Glutamatergic neuron (in vitro differentiated cells): ENCODE data around the gene TMSB4X. TPM values are rescaled to one million over a fixed set of nuclear protein-coding genes. Genes with fewer than 3 reads are reported as not detected.

Source experiments
- DNase-seq: peaks from one replicate; pipeline ENCODE4 v3.0.0; 2022
- H3K27ac Mint-ChIP-seq: one replicate; pipeline ENCODE4 v1.8.0; 2020; ENCODE audit warnings: mild to moderate bottlenecking, mixed read lengths, inconsistent platforms; ENCODE audit not compliant: unreplicated experiment
- H3K27me3 Mint-ChIP-seq: one replicate; pipeline ENCODE4 v1.8.0; 2020; ENCODE audit warnings: mild to moderate bottlenecking, moderate library complexity, mixed read lengths, inconsistent platforms; ENCODE audit not compliant: unreplicated experiment
- H3K36me3 Mint-ChIP-seq: one replicate; pipeline ENCODE4 v1.8.0; 2020; ENCODE audit warnings: mild to moderate bottlenecking, mixed read lengths, inconsistent platforms; ENCODE audit not compliant: unreplicated experiment
- H3K4me1 Mint-ChIP-seq: one replicate; pipeline ENCODE4 v1.8.0; 2020; ENCODE audit warnings: mild to moderate bottlenecking, low read depth, mixed read lengths, inconsistent platforms; ENCODE audit not compliant: unreplicated experiment
- H3K4me3 Mint-ChIP-seq: one replicate; pipeline ENCODE4 v1.8.0; 2020; ENCODE audit warnings: mild to moderate bottlenecking, mixed read lengths, inconsistent platforms; ENCODE audit not compliant: unreplicated experiment
- H3K9me3 Mint-ChIP-seq: one replicate; pipeline ENCODE4 v1.8.0; 2020; ENCODE audit warnings: mild to moderate bottlenecking, moderate library complexity, mixed read lengths, inconsistent platforms; ENCODE audit not compliant: unreplicated experiment
- long read RNA-seq: library from polyadenylated mRNA; unstranded; transcript quantifications from one replicate; pipeline ENCODE4 v2.0.0, GENCODE V29; 2020; ENCODE audit not compliant: unreplicated experiment
- total RNA-seq: library from RNA; stranded (reverse); fragmentation: NEBNext Ultra II Directional; extraction: Animal tissue kit (Norgen Biotek cat#: 25700); gene quantifications from one replicate; pipeline ENCODE4 v1.2.1, GENCODE V29; 2021; ENCODE audit not compliant: unreplicated experiment
- TF ChIP-seq, protein P1 (sequence below): fragments of 200-600 bp; sonication (generic); IDR thresholded peaks from one replicate; pipeline ENCODE4 v1.5.0; 2021; ENCODE audit not compliant: partially characterized antibody, unreplicated experiment

Gene TMSB4X
- total RNA-seq = 4,532 TPM
- long read RNA-seq, transcript TMSB4X-203 (2 exons, 1,702 nt) = minor isoform, 16 of 4,790 reads
- long read RNA-seq, transcript TMSB4X-204 (3 exons, 628 nt) = major isoform, 4,770 of 4,790 reads
- long read RNA-seq, partial matches to known transcripts = 1 of 4,790 reads
- long read RNA-seq, other reads (novel, unspliced or antisense) = 2 of 4,790 reads

DNA sequence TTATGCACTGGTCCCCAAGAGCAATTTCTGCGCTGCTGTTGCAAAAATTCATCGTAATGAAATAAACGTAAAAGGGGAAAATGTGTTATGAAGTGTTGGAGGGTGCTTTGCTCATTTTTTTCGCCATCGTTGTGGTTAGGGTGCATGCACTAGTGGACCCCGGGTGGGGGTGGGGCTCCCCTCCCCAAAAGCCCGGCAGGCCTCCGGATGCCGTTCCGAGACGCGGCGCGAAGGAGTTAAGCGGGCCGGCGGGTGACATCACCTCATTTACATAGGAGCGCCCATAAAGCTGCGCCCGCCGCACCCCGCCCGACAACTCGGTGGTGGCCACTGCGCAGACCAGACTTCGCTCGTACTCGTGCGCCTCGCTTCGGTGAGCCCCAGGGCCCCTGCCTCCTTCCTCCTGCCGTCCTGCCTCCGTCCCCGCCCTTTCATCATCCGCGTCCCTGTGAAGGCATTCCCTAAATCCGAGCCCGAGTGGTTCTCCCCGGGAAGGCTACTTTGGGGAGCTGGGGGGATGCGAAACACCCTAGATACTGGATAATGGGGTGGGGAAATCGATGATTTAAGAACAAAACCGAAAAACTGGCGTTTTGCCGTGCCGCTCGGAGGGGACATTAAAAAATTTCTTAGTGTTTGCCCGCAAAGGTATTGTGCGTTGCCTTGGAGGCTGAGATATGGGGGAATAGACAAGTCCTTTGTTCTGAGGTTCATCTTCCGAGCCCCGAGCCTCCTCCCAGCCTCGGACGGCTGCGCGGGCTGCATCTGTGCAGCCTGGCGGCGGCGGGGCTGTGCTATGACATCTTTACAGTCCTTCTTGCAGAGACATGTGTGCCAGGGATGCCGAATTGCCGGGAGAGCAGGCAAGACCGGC lies at the start of gene TMSB4X:
TMSB4X (plus strand) TSS at position 315 of the 874 bp plus-strand sequence.
- Mint-ChIP-seq H3K27ac (peak within 1 kb of the TSS; percentile 99), H3K36me3 (no peaks in the 10 kb centered on the region), H3K4me3 (peak within 1 kb of the TSS; percentile 91), H3K27me3 (peaks cover 31% of the 10 kb centered on the region), H3K9me3 (peaks cover 27% of the 10 kb centered on the region), H3K4me1 (peaks cover 40% of the 10 kb centered on the region)
- TF ChIP-seq, protein P1, sequence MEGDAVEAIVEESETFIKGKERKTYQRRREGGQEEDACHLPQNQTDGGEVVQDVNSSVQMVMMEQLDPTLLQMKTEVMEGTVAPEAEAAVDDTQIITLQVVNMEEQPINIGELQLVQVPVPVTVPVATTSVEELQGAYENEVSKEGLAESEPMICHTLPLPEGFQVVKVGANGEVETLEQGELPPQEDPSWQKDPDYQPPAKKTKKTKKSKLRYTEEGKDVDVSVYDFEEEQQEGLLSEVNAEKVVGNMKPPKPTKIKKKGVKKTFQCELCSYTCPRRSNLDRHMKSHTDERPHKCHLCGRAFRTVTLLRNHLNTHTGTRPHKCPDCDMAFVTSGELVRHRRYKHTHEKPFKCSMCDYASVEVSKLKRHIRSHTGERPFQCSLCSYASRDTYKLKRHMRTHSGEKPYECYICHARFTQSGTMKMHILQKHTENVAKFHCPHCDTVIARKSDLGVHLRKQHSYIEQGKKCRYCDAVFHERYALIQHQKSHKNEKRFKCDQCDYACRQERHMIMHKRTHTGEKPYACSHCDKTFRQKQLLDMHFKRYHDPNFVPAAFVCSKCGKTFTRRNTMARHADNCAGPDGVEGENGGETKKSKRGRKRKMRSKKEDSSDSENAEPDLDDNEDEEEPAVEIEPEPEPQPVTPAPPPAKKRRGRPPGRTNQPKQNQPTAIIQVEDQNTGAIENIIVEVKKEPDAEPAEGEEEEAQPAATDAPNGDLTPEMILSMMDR = no peak
- peak; percentile 84 for DNase-seq

DNA sequence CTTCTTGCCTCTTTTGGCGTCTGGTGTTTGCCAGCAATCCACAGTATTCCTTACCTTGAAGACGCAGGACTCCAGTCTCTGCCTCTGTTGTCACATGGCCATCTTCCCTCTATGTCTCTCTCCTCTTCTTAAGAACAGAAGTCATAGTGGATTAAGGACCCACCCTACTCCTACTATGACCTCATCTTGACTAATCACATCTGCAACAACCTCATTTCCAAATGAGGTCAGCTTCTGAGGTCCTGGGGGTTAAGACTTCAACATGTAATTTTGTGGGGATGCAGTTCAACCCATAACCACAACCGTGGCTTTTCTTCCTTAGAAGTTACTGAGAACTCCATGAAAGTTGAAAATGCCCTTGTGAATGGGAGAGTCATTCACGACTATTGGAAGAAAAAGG lies 45.2 kb upstream of the TMSB4X start:
- Mint-ChIP-seq H3K27ac (no peak overlapping the region), H3K9me3 (peaks cover 2% of the 10 kb centered on the region), H3K4me1 (no peaks in the 10 kb centered on the region), H3K36me3 (no peaks in the 10 kb centered on the region), H3K4me3 (no peak overlapping the region), H3K27me3 (no peaks in the 10 kb centered on the region)
- DNase-seq = no peak
- TF ChIP-seq, protein P1 = no peak

DNA sequence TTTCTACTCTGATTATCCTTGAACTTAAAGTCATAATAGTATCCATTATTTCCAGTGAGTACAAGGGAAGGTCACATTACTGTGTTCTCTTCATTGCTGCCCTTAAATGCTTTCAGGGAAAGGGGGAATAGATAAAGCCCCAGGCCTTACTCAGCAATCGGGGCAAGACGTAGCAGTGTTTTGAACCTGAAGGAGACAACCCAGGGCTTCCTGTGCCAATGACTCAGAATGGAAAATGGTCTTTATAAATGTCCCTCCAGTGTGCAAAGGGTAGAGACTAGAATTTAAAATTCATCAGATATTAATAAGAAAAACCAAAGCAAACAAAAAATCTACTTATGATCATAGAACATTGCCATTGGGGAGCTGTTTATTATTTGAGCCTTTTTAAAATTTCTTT lies 44.8 kb upstream of the TMSB4X start:
- Mint-ChIP-seq H3K36me3 (no peaks in the 10 kb centered on the region), H3K4me1 (no peaks in the 10 kb centered on the region), H3K27me3 (no peaks in the 10 kb centered on the region), H3K4me3 (no peak overlapping the region), H3K27ac (no peak overlapping the region), H3K9me3 (peaks cover 2% of the 10 kb centered on the region)
- no peak for DNase-seq
- TF ChIP-seq, protein P1 = no peak

DNA sequence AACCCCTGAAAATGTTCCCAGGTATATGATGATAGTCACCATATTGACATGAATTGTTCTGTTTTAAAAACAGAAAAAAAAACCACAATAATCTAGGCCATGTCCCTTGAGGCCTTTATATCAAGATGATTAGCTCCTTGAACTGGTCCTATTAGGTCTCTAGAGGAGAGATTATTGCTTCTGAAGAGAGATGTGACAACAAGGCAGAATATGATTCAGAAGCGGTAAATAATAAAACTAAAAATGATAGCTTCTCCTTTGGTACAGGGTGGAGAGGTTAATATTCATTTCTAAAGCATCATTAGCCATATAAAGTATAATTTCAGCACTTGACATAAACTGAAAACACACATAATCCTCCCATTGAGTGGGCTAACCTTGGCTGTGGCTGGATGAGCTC lies 42.7 kb upstream of the TMSB4X start:
- TF ChIP-seq, protein P1 = no peak
- Mint-ChIP-seq H3K27ac (no peak overlapping the region), H3K27me3 (no peaks in the 10 kb centered on the region), H3K4me1 (no peaks in the 10 kb centered on the region), H3K36me3 (no peaks in the 10 kb centered on the region), H3K4me3 (no peak overlapping the region), H3K9me3 (peaks cover 2% of the 10 kb centered on the region)
- DNase-seq = no peak

DNA sequence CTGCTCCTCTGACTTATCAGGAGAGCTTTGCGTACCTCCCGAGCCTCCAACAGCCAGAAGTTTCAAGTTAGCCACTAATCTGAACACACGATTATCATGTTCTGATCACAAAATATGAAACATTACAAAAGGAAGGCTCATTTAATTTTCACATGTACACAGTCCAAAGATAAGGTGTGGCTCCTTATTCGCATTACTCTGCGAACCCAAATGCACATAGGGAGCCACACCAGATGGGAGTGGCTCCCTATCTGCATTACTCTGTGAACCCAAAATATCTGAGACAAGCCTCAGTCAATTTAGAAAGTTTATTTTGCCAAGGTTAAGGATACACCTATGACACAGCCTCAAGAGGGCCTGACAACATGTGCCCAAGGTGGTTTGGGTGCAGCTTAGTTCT lies 40.1 kb upstream of the TMSB4X start:
- DNase-seq = no peak
- TF ChIP-seq, protein P1 = no peak
- no peaks in the 10 kb centered on the region for H3K4me1 Mint-ChIP-seq
- H3K9me3 Mint-ChIP-seq = peaks cover 2% of the 10 kb centered on the region
- H3K27me3 Mint-ChIP-seq = no peaks in the 10 kb centered on the region
- no peaks in the 10 kb centered on the region for H3K36me3 Mint-ChIP-seq
- H3K27ac Mint-ChIP-seq = no peak overlapping the region
- H3K4me3 Mint-ChIP-seq = no peak overlapping the region
